GM12878 (cell line): ENCODE results near the gene MAEL.

Source experiments
- FOXK2 ChIP-seq: fragments of 450-650 bp; IDR thresholded peaks from 2 replicates; pipeline ENCODE4 v1.6.1; 2017; ENCODE audit warnings: mild to moderate bottlenecking, moderate library complexity
- KAT2A ChIP-seq: conservative IDR thresholded peaks from 2 replicates; pipeline ENCODE4 v1.6.1; 2011; ENCODE audit warnings: low read depth, low read length; ENCODE audit not compliant: control insufficient read depth
- NFIC ChIP-seq: IDR thresholded peaks from 2 replicates; pipeline ENCODE4 v1.6.1; 2012; ENCODE audit warnings: low read depth, mild to moderate bottlenecking, inconsistent platforms, low read length, moderate library complexity
- POLR2AphosphoS5 ChIP-seq: IDR thresholded peaks from 2 replicates; pipeline ENCODE4 v1.6.1; 2011; ENCODE audit warnings: mild to moderate bottlenecking, low read length, inconsistent platforms
- STAT3 ChIP-seq: IDR thresholded peaks from 2 replicates; pipeline ENCODE4 v1.6.1; 2011; ENCODE audit warnings: low read depth, low read length, improper control_type of control experiment
- TCF12 ChIP-seq: IDR thresholded peaks from 2 replicates; pipeline ENCODE4 v1.6.1; 2011; ENCODE audit warnings: low read depth, mild to moderate bottlenecking, low read length
- TF ChIP-seq, protein P1 (sequence below), 3 experiments: IDR thresholded peaks in 2 of 3; conservative IDR thresholded peaks in 1 of 3; 2 replicates each; pipeline ENCODE4 v1.5.1; 2011; ENCODE audit warnings: low read depth in 3 of 3, low read length in 3 of 3, mild to moderate bottlenecking in 3 of 3, control low read depth in 2 of 3, moderate library complexity in 2 of 3, inconsistent platforms in 1 of 3, mixed read lengths in 1 of 3; ENCODE audit not compliant: control insufficient read depth in 2 of 3, insufficient read depth in 1 of 3; ENCODE audit errors: extremely low read depth in 1 of 3
- TF ChIP-seq, protein P2 (sequence below): IDR thresholded peaks from 2 replicates; pipeline ENCODE4 v1.6.1; 2011; ENCODE audit warnings: low read depth, mild to moderate bottlenecking, low read length, moderate library complexity, borderline replicate concordance; ENCODE audit errors: extremely low read depth
- TF ChIP-seq, protein P3 (sequence below): IDR thresholded peaks from 2 replicates; pipeline ENCODE4 v1.6.1; 2012; ENCODE audit warnings: low read depth, low read length, improper control_type of control experiment

DNA sequence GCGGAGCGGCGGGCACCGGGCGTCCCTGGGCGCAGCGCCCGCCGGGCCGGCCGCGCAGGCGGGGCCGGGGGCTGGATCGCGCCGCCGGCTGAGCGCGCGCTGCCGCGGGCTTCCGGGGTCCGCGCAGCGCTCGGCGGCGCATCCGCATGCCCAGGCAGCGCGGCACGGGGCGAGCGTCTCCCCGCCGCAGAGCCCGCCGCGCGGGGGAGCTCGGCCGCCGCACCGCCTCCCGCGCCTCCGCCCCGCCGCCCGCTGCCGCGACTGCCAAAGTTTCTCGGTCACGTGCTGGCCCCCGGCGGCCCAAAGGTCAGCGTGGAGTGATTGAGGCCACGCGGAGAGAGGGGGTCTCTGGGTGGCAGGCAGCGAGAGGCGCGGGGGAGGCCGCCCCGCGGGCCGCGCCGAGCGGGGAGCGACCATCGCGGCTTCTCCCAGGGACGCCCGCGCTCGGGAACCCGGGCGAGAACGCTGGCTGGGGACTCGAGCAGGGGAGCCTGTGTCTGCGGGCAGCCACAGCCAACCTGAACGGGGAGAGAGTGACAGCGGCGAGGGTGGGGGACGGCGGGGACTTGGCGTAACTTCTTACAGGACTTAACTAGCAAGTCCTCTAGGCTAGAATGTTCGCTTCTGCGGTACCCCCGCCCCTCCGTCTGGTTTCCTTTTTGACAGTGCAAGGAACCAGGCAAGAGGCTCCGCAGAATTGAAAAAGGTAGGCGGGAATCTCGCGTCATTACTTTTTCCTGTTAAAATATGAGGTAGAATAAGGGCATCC, 13.5 kb upstream of the MAEL start, which contains the start of gene ILDR2:
- TF ChIP-seq POLR2AphosphoS5 (no peak), NFIC (no peak), FOXK2 (no peak), STAT3 (no peak), TCF12 (no peak), KAT2A (no peak)
- TF ChIP-seq, protein P1, sequence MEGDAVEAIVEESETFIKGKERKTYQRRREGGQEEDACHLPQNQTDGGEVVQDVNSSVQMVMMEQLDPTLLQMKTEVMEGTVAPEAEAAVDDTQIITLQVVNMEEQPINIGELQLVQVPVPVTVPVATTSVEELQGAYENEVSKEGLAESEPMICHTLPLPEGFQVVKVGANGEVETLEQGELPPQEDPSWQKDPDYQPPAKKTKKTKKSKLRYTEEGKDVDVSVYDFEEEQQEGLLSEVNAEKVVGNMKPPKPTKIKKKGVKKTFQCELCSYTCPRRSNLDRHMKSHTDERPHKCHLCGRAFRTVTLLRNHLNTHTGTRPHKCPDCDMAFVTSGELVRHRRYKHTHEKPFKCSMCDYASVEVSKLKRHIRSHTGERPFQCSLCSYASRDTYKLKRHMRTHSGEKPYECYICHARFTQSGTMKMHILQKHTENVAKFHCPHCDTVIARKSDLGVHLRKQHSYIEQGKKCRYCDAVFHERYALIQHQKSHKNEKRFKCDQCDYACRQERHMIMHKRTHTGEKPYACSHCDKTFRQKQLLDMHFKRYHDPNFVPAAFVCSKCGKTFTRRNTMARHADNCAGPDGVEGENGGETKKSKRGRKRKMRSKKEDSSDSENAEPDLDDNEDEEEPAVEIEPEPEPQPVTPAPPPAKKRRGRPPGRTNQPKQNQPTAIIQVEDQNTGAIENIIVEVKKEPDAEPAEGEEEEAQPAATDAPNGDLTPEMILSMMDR (IDR thresholded peaks at IDR 0.05 in 2 of 3, conservative IDR thresholded peaks at IDR 0.05 in 1 of 3; ENCODE audit: control insufficient read depth in 2 of 3, extremely low read depth in 1 of 3, insufficient read depth in 1 of 3, low read depth in 3 of 3, low read length in 3 of 3): no peak
- TF ChIP-seq, protein P2, sequence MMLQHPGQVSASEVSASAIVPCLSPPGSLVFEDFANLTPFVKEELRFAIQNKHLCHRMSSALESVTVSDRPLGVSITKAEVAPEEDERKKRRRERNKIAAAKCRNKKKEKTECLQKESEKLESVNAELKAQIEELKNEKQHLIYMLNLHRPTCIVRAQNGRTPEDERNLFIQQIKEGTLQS: no peak
- TF ChIP-seq, protein P3, sequence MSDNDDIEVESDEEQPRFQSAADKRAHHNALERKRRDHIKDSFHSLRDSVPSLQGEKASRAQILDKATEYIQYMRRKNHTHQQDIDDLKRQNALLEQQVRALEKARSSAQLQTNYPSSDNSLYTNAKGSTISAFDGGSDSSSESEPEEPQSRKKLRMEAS: no peak
